ENCODE data around the gene EIF5.

The EIF5 gene

DNA sequence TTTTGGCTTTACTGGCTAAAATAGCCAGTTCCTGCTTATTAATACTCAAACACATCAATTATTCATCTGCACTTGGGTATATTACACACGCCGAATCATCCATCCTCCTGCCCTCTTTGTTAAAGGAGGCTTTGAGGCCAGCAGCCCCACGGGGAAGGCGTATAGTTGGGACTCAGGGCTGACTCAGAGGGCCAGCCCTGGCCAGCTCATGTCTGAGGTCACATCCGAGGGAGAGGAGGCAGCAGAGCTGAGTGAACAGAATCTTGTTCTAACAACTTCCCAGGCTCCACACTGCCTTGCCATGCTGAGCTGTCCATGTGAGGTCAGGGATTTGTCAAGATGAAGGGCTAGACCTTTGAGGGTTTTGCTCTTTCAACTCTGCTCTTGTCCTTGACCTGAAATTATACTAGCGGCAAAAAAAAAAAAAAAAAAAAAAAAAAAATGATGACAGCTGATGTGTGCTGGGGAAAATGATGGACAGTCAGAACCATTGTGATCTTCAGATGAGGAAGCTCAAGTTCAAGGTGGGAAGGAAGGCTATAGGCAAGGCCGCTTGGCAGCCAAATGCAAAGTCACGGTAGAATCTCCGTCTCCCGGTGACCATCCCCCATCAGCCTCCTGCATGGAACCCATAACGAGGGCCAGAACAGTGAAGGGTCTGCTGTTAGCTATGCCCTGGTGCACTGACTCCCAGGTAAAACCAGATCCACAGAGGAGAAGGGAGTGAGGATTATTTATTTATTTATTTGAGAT is 38.7 kb downstream of the EIF5 start:
- DNase-seq = no peak

DNA sequence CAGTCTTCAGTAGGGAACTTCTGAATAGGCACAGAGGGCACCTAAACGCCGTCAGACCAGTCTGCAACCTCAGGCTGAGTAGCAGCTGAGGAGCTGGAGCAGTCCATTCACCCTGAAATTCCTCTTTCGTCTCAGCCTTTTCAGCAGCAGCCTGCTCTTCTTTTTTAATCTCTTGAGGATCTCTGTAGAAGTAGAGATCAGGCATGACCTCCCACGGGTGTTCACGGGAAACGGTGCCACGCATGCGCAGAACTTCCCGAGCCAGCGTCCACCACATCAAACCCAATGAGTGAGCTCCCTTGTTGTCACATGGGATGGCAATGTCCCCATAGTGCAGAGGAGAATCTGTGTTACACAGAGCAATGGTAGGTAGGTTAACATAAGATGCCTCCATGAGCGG is 40.1 kb downstream of the EIF5 start:
- DNase-seq = no peak

DNA sequence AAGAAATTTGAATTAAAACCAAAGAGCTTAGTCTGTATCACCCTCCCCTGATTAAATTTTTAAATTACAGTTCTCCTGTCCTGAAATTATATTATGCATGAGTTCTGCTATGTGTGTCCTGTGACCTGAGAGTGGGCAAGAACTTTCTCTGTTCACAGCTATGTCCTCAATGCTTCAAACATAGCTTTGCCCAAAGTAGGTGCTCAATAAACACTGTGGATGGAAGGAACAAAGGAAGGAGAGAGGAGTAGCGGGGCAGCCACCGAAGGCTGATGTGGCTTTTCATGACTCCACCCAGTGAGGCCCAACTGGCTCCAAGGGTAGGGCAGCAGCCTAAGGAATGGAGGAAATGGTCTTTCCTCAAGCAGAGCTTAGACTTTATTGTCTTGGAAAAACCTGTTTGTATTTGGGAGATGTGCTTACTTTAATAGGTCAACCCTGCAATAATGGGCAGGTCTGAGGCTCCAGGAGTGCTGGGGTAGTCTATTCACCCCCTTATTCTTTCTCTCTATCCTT is 43.5 kb downstream of the EIF5 start:
- DNase-seq = no peak

DNA sequence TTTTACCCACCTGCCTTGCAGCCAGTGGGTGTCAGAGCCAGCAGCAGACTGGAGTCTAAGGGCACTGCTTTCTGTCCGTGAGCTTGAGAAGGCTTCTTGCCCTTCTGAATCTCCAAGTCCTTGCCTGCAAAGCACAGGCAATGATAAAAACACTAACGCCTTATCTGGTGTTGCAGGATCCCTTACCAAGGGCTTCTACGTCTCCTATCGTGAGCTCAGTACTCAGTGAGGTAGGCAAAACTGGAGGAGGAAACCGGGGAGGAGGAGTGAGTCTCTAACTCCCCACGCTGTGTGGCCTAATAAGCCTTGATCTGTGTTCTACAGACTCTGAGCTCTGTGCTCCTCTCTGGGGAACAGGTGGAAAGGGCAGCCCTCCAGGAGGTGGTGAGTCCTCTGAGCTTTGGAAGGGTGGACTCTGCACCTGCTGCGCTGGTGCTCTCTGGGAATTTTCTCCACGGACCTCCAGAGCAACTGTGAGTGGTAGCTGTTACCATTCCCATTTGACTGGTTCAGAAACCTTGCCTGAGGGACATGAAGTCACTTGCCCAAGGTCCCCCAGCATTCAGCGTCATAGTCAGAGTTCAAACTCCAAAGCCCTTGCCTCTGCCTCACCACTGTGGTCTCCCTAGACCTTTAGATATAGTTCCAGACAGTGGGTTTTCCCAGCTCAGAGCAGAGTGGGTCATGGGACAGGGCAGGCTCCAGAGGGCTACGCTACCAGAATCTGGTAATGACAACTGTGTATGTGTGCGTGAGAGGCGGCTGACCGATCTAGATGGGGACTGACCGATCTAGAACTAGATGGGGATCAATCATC is 44.2 kb downstream of the EIF5 start:
- DNase-seq = no peak

DNA sequence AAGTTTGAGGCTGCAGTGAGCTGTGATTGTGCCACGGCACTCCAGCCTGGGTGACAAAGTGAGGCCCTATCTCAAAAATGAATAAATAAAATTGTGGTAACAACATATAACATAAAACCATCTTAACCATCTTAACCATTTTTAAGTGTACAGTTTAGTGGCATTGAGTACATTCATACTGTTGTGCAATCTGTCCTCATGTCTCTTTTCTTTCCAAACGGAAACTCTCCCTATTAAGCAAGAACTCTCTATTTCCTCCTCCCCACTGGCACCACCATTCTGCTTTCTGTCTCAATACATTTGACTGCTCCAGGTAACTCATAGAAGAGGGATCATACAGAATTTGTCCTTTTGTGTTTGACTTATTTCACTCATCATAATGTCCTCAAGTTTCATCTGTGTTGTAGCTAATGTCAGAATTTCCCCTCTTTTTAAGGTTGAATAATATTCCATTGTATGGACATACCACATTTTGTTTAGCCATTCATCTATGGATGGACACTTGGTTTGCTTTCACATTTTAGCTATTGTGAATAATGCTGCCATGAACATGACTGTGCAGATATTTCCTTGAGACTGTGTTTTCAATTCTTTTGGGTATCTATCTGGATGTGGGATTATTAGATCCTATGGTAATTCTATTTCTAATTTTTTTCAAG is 46.8 kb downstream of the EIF5 start:
- DNase-seq = peak; percentile 34 to 39

DNA sequence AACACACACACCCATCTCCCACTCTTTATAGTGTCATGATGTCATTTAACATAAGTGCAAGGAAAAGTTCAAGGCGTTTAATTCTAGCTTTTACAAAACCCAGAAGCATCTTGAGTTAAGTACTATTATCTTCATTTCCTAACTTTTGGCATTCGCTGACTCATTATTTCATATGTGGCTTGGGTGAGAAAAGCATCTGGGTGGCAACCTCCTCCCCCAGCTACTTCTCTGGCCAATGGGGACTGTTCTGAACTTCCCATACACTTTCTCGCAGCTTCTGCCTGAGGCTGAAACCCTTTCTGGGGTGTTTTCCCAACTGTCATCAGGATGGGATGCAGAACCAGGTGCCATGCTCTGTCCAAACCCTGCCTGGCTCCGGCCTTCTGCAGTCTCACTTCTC is 48.3 kb downstream of the EIF5 start:
- DNase-seq = peak; percentile 30 to 35

DNA sequence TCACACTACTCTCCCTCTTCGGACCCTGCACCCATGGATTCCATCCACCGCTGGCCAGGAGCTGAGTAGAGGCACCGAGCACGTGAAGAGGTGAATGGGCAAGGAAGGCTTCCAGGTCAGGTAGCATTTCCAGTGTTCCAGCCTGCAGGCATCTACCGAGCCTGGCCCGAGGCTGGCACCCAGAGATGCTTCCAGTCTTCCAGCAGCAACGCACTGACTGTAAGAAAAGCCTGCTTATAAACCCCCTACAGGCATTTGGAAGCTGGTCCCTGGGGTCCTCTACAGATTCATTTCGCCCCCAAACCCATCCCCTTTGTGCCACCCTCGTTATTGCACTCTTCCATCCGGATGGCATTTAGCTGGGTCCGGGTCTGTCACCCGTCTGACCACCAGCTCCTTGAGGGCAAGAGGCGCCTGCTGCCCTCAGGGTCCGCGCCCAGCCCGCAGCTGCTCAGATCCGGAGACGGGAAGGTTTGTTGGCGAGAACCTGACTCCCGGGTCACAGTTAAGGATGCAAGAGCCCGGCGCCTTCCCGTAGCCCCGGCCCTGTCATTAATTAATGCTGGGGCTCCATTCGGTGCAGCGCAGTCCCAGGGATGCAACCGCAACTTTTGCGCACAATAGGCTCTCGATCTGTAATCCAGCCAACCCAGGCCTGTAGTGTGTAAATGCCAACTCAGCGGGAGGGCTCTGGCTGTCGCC is 50.6 kb downstream of the EIF5 start:
- DNase-seq = peak in 1 of 2 experiments; percentile 14

DNA sequence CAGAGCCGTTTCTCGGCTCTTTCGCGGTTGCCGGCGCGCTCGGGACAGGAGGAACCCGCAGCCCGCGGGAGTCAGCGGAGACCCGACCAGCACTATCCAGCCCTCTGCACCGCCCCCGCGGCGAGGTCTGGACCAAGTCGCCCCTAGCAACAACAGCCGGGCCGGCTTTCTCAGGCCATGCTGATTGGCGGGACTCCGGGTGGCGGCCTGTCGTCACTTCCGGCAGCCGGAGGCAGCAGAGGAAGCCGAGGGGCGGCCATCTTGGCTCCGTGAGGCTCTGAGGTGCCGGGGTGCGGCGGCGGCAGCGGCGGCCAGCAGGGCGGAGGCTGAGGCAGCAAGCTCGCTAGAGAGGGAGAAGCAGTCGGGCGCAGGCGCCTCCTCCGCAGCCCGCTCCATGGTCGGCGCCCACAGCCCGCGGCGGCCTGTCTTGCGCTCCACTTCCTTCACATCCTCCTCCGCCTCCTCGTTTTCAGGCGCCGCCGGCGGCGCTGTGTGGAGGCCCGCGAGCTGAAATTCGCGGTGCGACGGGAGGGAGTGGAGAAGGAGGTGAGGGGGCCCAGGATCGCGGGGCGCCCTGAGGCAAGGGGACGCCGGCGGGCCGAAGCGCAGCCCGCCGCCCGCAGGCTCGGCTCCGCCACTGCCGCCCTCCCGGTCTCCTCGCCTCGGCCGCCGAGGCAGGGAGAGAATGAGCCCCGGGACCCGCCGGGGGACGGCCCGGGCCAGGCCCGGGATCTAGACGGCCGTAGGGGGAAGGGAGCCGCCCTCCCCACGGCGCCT is 51.3 kb downstream of the EIF5 start, which contains the start of gene MARK3:
MARK3 (plus strand) TSS at position 264 of the 777 bp plus-strand sequence. CDS start 615 bp downstream, outside the sequence.
- peak; percentile 92 to 93 for DNase-seq

DNA sequence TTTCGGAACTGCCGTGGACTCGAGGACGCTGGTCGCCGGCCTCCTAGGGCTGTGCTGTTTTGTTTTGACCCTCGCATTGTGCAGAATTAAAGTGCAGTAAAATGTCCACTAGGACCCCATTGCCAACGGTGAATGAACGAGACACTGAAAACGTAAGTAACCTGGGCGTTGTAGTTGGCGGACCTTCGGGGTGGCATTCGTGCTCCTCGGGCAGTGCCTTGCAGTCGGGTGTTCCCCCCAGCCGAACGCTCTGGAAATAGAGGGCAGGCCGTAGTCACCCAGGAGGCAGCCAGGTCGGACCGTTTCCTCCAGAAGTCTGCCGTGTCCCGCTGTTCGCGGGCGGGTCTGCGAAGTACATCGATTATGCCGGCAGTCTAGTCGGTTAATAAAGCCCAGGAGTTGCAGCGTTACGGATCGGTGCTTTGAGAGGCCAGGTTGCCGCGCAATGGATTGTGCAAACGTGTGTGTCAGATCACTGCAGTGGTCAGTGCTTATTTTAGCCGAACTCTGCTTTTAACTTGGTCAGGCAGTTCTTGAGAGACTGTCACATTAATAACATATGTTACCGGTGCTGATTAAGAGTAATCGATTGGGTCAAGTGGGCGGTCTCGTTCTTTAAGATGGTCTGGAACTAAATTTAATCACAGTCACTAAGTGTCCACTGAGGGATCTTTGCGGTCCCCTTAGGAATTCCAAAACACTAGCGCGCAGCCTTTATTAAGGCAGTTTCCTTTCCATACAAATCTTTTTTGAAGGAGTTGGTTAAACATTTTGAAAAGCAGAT is 52.1 kb downstream of the EIF5 start:
- peak; percentile 14 to 28 for DNase-seq

DNA sequence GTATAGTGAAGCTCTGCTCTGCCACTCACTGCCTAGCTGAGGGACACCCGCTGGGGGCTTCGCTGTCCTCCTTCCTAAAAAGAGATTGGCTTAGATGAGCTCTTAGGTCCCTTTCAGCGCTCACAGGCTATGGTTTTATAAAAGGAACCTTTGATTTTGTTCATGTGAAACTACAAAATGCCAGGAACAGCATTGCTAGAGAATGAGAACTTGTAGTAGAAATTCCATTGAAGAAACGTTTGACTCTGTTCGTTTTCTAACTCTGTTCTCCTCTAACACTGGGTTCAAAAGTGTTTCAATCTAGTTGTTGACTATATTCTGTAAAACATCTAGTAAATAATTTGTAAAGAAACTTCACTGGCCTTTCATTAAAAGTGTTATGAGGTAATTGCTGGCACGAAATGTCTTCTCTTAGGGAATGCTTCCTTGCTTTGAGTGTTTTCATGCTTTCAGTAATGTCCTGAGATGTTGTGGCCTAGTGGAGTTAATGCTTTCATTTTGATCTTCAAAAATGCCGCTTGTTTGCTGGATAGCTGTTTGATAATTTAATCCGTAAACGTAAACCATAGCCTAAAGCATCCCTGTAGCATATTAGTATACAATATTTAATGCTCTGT is 52.8 kb downstream of the EIF5 start:
- peak in 1 of 2 experiments; percentile 27 for DNase-seq

DNA sequence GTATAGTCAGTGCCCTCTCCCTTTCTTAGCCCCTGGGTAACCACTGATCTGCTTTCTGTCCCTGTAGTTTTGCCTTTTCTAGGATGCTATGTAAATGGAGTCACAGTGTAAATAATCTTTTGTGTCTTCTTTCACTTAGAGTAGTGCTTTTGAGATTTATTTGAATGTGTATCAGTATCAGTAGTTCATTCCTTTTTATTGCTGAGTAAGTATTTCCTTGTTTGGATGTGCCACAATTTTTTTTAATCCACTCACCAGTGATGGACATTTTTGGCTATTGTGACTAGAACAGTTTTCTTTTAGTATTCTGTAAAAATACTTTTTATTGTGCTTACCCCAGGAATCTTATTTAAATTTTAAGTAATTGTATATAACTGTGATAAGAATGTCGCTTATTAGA is 54.6 kb downstream of the EIF5 start:
- no peak for DNase-seq

DNA sequence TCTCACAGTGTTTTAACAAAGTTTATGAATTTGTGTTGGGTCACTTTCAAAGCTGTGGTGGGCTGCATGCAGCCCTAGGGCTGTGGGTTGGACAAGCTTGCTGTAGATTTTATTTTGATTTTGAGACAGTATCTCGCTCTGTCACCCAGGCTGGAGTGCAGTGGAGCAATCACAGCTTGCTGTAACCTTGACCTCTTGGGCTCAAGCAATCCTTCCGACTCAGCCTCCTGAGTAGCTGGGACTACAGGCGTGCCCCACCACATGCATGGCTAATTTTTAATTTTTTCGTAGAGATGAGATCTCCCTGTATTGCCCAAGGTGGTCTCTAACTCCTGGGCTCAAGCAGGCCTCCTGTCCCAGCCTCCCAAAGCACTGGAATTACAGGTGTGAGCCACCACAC is 56.6 kb downstream of the EIF5 start:
- DNase-seq = no peak

DNA sequence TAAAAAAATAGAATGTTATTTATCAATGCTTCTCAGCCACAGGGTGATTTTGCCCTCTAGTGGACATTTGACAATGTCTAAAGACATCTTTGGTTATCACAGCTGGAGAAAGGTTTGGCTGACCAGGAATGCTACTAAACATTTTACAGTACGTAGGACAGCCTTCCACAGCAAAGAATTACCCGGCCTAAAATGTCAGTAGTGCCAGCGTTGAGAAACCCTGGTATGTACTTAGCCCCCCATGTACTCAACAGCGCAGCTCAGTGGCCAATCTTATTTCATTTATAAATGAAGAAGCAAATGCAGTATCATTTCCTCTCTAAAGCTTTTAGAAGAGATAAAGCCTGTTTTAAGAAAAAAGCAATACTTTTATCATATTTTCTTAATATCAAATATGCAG is 57.0 kb downstream of the EIF5 start:
- peak; percentile 79 to 89 for DNase-seq

DNA sequence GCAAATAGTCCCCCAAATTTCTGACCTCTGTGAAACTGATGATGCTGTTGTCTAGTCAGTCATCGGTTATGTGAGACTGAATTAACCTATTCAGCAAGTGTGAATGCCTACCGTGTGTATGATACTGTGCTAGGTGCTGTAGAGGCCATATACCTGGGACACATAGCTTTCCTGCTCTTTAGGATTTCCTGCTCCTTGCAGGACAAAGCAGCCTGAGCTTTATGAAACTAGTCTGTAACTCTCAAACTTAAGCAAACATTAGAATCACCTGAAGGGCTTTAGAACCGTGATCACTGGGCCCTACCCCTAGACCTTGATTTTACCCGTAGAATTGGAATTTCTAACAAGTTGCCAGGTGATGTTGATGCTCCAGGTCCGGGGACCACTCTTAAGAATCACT is 58.1 kb downstream of the EIF5 start:
- DNase-seq = no peak

DNA sequence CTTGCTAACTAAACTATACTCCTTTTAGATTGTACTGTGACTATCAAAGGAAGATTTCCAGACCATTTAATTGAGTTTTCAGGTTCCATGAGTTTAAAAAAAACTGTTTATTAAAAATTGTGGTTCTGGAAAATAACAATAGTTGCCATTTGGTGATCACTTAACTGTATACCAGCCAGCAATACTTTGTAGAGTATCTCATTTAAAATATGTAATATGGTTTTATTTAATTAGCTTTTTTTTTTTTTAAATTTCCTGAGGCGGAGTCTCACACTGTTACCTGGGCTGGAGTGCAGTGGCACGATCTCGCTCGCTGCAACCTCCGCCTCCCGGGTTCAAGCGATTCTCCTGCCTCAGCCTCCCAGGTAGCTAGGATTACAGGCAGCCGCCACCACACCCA is 58.5 kb downstream of the EIF5 start:
- no peak for DNase-seq

DNA sequence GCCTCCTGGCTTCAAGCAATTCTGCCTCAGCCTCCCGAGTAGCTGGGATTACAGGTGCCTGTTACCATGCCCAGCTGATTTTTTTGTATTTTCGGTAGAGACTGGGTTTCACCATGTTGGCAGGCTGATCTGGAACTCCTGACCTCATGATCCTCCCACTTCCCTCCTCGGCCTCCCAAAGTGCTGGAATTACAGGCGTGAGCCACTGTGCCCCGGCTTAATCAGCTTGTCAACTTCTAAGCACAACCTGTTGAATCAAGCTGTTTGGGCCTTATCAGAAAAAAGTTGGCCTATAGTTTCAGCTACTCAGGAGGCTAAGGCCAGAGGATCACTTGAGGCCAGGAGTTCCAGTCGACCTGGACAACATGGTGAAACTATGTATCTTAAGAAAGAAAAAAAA is 59.0 kb downstream of the EIF5 start:
- DNase-seq = no peak

DNA sequence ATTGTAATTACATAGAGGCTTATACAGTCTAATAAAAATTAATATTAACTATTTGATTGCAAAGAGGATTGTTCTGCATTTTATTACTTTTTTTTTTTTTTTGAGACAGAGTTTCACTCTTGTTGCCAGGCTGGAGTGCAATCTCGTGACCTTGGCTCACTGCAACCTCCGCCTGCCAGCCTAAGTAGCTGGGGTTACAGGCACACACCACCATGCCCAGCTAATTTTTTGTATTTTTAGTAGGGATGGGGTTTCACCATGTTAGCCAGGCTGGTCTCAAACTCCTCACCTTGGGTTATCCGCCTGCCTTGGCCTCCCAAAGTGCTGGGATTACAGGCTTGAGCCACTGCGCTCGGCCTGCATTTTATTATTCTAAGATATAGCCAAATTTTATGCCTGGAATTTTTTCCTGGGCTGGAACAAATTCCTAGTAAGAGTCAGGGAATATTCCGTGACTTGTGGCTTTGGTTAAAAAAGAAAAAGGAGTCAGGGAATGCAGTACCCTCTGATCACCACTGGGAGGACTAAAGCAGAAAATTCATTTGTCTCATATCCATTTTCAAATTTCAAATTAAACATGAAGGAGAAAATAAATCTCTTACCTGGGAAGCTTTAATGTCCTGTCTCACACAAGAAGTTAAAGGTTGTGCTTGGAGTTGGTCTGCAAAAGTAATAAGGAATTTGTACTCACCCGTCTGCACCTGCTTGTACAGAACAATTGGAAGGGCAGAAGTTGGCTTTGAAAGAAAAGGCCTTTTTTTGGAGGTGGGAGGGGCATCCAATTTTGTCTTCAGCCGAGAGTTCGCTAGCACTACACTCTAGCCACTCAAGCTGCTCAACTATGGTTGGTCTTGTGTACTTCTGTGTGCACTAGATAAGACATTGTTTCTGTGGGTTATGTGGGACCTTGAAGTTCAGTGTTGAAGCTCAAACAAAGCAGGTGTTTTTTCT is 59.9 kb downstream of the EIF5 start:
- DNase-seq = peak; percentile 40 to 58

All from Kasumi-1 (cell line).